Esophagus muscularis mucosa (tissue), 4 donors: ENCODE results near the gene PRLH. TPM values are rescaled to one million over a fixed set of nuclear protein-coding genes. Genes with fewer than 3 reads are reported as not detected.

Experiments
- DNase-seq: peaks from one replicate; pipeline ENCODE4 v3.0.0-alpha.2; 2017; ENCODE audit errors: extremely low spot score
- H3K27ac ChIP-seq, 4 donors: fragments of 200-600 bp; sonication (generic); replicated peaks in 1 of 4; 1 replicate in 3 of 4; 2 replicates in 1 of 4; pipeline ENCODE4 v1.5.1; 2016 to 2019; ENCODE audit warnings: mild to moderate bottlenecking in 1 of 4
- H3K27me3 ChIP-seq, 4 donors: fragments of 200-600 bp; sonication (generic); one replicate each; pipeline versions ENCODE4 v1.5.1 to v1.6.0; 2016 to 2019
- H3K36me3 ChIP-seq, 4 donors: fragments of 200-600 bp; sonication (generic); one replicate each; pipeline ENCODE4 v1.5.1; 2016 to 2019
- H3K4me1 ChIP-seq, 4 donors: fragments of 200-600 bp; sonication (generic); one replicate each; pipeline ENCODE4 v1.5.1; 2016 to 2019
- H3K4me3 ChIP-seq, 4 donors: fragments of 200-600 bp; sonication (generic); 1 replicate in 2 of 4; 2 replicates in 2 of 4; pipeline ENCODE4 v1.5.1; 2016 to 2019; ENCODE audit warnings: mild to moderate bottlenecking in 4 of 4, moderate library complexity in 1 of 4
- H3K9me3 ChIP-seq, 4 donors: fragments of 200-600 bp; sonication (generic); 1 replicate in 3 of 4; 2 replicates in 1 of 4; pipeline ENCODE4 v1.5.1; 2016 to 2019
- EP300 ChIP-seq: sonication (generic); formaldehyde crosslinking; IDR thresholded peaks from one replicate; pipeline ENCODE4 v1.6.1; 2017; ENCODE audit warnings: antibody characterized with exemption
- POLR2A ChIP-seq: fragments of 450-650 bp; IDR thresholded peaks from one replicate; pipeline ENCODE4 v1.6.1; 2017; ENCODE audit warnings: antibody characterized with exemption, moderate library complexity, mild to moderate bottlenecking, low read depth
- POLR2AphosphoS5 ChIP-seq, 2 donors: sonication (generic); formaldehyde crosslinking; IDR thresholded peaks; one replicate each; pipeline ENCODE4 v1.6.1; 2017; ENCODE audit warnings: antibody characterized with exemption in 2 of 2
- WGBS: methylation state at CpG from one replicate; pipeline ENCODE4 v1.1.5; 2018; 5-methylcytosine and 5-hydroxymethylcytosine counted together
- intact Hi-C: fragments of 100-400 bp; cut with DNase I; formaldehyde crosslinking; loops from one replicate; pipeline ENCODE4 v1.15.1; 2023
- total RNA-seq, 4 donors: library from RNA; depleted of rRNA; stranded (reverse); fragments of >200 nt; gene quantifications; one replicate each; pipeline versions ENCODE4 v1.1.0 to v1.2.1, GENCODE V29; 2016
- TF ChIP-seq, protein P1 (sequence below), 3 experiments: fragments of 200-600 bp in 2 of 3; fragments of 450-650 bp in 1 of 3; sonication (generic) in 2 of 3; IDR thresholded peaks; one replicate each; pipeline ENCODE4 v1.5.1; 2017 to 2019; ENCODE audit warnings: antibody characterized with exemption in 3 of 3, mild to moderate bottlenecking in 2 of 3, moderate library complexity in 1 of 3

Gene PRLH
- total RNA-seq, 4 donors from 2014 or later, result not detected

DNA sequence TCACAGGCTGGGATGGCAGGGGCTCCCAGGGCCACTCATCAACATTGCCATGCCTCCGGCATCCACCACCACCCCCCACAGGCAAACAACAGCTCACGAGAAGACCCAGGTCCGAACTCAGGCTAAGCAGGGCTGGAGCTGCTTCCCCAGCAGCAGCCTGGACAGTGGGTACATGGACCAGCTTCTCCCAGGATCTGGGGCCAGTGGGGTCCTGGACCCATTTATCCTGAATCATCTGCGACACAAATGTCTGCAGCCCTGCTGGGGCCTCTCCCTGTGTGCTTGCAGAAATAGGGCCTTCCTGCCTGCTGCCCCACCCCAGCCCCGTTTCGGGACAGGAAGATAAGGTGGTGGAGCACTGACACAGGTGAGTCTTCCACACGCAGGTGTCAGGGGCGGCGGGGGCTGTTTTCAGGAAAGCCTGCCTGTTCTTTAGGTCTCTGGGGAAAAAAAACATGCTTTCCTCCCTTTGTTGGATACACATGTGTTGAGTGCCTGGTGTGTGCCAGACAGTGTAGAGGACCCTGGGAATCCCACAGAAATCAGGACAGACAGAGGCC, 4.5 kb downstream of the PRLH start:
- intact Hi-C loops, result loop anchor here (10.0 kb wide), 3 partner anchors 156 to 476 kb away; partner anchors contain the start of gene COL6A3
- WGBS, result 100% methylated on average over 3 of the region's 9 CpGs
- Histone ChIP-seq H3K4me3 (no peak overlapping the region), H3K4me1 (peaks cover 15 to 30% (median 25%) of the 10 kb centered on the region in 4 donors), H3K27ac (no peak overlapping the region), H3K36me3 (no peaks in the 10 kb centered on the region), H3K9me3 (no peaks in the 10 kb centered on the region), H3K27me3 (no peaks in the 10 kb centered on the region)
- TF ChIP-seq POLR2A, result no peak
- TF ChIP-seq, protein P1, sequence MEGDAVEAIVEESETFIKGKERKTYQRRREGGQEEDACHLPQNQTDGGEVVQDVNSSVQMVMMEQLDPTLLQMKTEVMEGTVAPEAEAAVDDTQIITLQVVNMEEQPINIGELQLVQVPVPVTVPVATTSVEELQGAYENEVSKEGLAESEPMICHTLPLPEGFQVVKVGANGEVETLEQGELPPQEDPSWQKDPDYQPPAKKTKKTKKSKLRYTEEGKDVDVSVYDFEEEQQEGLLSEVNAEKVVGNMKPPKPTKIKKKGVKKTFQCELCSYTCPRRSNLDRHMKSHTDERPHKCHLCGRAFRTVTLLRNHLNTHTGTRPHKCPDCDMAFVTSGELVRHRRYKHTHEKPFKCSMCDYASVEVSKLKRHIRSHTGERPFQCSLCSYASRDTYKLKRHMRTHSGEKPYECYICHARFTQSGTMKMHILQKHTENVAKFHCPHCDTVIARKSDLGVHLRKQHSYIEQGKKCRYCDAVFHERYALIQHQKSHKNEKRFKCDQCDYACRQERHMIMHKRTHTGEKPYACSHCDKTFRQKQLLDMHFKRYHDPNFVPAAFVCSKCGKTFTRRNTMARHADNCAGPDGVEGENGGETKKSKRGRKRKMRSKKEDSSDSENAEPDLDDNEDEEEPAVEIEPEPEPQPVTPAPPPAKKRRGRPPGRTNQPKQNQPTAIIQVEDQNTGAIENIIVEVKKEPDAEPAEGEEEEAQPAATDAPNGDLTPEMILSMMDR (IDR thresholded peaks at IDR 0.05), result no peak
- no peak for TF ChIP-seq EP300
- TF ChIP-seq POLR2AphosphoS5 (IDR thresholded peaks at IDR 0.05), result no peak
- no peak for DNase-seq

DNA sequence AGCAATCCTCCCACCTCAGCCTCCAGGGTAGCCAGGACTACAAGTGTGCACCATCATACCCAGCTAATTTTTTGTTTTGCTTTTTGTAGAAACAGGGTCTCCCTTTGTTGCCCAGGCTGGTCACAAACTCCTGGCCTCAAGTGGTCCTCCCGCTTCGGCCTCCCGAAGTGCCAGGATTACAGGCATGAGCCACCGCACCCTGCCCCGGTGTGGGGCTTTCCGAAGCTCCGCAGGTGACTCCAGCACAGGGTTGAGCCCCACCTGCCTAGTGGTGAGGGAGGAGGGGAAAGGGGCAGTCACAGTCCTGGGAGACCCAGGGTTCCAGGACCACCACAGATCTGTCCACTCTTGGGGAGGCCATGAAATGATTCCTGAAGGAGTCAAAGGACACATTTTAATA, 5.2 kb downstream of the PRLH start:
- no peak for DNase-seq
- no peaks in the 10 kb centered on the region for H3K36me3 ChIP-seq
- TF ChIP-seq POLR2AphosphoS5 (IDR thresholded peaks at IDR 0.05) (no peak), POLR2A (no peak), EP300 (no peak)
- TF ChIP-seq, protein P1 (IDR thresholded peaks at IDR 0.05), result no peak

DNA sequence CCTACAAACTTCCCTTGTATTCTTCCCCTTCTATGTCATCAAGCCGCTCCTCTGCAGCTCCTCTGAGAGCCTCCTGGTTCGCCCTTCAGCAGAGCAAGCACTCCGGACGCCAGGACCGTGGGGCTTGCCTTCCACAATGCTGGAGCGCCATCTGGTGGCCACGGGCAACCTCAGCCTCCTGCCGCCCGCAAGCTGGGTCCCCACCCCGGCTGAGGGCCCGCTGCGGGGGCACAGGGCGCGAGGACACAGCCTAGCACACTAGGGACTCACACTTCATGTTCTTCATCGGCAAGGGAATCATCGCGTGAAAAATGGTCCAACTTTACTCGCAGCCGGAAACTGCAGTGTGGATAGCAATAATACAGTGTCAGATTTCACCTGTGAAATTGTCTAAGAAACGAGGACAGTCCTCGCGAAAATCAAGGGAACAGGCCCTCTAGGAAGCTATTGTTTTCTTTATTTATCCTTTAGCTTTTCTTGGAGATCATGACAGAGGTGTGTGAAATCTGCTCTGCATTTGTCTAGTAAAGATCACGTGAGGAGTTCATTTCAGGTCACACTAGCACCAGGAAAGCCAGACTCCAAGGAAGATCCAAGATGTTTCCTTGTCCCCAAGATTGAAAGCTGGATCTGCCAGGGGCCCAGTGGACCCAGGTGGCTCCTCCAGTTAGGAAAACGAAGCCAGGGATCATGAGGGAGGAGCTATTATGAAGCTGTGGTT, 5.8 kb downstream of the PRLH start:
- no peaks in the 10 kb centered on the region for H3K36me3 ChIP-seq
- 18% methylated on average over 14 of the region's 24 CpGs for WGBS
- no peak overlapping the region for H3K27ac ChIP-seq
- H3K4me3 ChIP-seq, result peak overlapping the region in 2 of 4 donors; percentile 24 to 32
- no peaks in the 10 kb centered on the region for H3K27me3 ChIP-seq
- no peaks in the 10 kb centered on the region for H3K9me3 ChIP-seq
- peaks cover 15 to 30% (median 26%) of the 10 kb centered on the region in 4 donors for H3K4me1 ChIP-seq
- DNase-seq, result no peak
- intact Hi-C loops, result loop anchor here (1.0 to 10.0 kb wide), 4 partner anchors 59 to 477 kb away; partner anchors contain the start of gene COL6A3
- TF ChIP-seq POLR2A (no peak), POLR2AphosphoS5 (IDR thresholded peaks at IDR 0.05) (peak in 1 of 2 donors; percentile 56)
- TF ChIP-seq, protein P1 (IDR thresholded peaks at IDR 0.05), result peak; percentile 99

More for the DNA sequence above, 5.2 kb downstream of the PRLH start:
- intact Hi-C loops, result loop anchor here (10.0 kb wide), 3 partner anchors 157 to 477 kb away; partner anchors contain the start of gene COL6A3
- 86% methylated on average over 7 of the region's 7 CpGs for WGBS
- Histone ChIP-seq H3K4me1 (peaks cover 15 to 30% (median 26%) of the 10 kb centered on the region in 4 donors), H3K9me3 (no peaks in the 10 kb centered on the region), H3K27ac (no peak overlapping the region), H3K27me3 (no peaks in the 10 kb centered on the region), H3K4me3 (no peak overlapping the region)

DNA sequence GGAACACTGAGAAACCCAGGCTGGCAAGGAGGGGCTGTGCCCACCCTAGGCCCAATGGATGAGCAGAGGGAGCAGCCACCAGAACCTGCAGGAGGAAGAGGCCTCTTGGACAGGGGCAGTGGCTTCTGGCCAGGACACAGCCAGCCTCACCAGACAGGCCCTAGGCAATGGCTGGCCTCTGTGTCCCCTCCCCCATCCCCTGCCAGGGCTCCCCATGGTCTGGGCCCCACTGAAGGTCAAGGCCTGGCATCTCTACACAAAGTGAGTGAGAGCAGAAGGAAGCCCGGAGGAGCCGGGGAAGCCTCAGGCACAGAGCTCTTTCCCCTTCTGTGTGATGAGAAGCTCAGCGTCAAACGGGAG, 6.3 kb downstream of the PRLH start:
- Histone ChIP-seq H3K27ac (no peak overlapping the region), H3K27me3 (no peaks in the 10 kb centered on the region), H3K36me3 (no peaks in the 10 kb centered on the region), H3K4me1 (peaks cover 15 to 30% (median 26%) of the 10 kb centered on the region in 4 donors), H3K4me3 (no peak overlapping the region), H3K9me3 (no peaks in the 10 kb centered on the region)
- intact Hi-C loops, result loop anchor here (1.0 to 10.0 kb wide), 4 partner anchors 59 to 478 kb away; partner anchors contain the start of gene COL6A3
- TF ChIP-seq EP300 (no peak), POLR2AphosphoS5 (IDR thresholded peaks at IDR 0.05) (no peak), POLR2A (no peak)
- TF ChIP-seq, protein P1 (IDR thresholded peaks at IDR 0.05), result no peak
- 94% methylated on average over 4 of the region's 4 CpGs for WGBS
- no peak for DNase-seq
